IMR-90 (cell line): ENCODE results near the gene TCF4. TPM values are rescaled to one million over a fixed set of nuclear protein-coding genes. Genes with fewer than 3 reads are reported as not detected.

Source experiments
- ATAC-seq: fragments of 200-7000 bp; cut with Tn5 transposase; 2 replicates; pipeline ENCODE4 v1.9.1; 2020; ENCODE audit warnings: low read depth, mild to moderate bottlenecking, moderate library complexity
- BruUV-seq: library from RNA; stranded (reverse); fragments of 400-500 nt; replicated peaks from 2 replicates; lab custom pipeline; 2021; lab: Mats Ljungman, UMichigan
- CTCF ChIA-PET: fragments of 300-600 bp; formaldehyde crosslinking; extraction: SDS; loops from one replicate; lab custom pipeline; 2021; ENCODE audit warnings: antibody characterized with exemption; lab: Yijun Ruan, JAX
- POLR2A ChIA-PET: fragments of 300-600 bp; sonication (Branson Sonifier 250); formaldehyde crosslinking; loops from one replicate; lab custom pipeline; 2022; ENCODE audit warnings: antibody characterized with exemption; ENCODE audit not compliant: unreplicated experiment; lab: Charles Lee
- DNase-seq: peaks from one replicate; pipeline ENCODE4 v3.0.0; 2013
- H2AFZ ChIP-seq: replicated peaks from 2 replicates; pipeline ENCODE3; 2013; ENCODE audit warnings: low read length, mild to moderate bottlenecking; ENCODE audit not compliant: poor library complexity
- H2AK5ac ChIP-seq: 2 replicates; pipeline ENCODE4 v1.6.1; 2013; ENCODE audit warnings: low read depth, low read length, inconsistent platforms
- H2AK9ac ChIP-seq: replicated peaks from 2 replicates; pipeline ENCODE3; 2013; ENCODE audit warnings: mild to moderate bottlenecking, low read depth, low read length, moderate library complexity; ENCODE audit not compliant: poor library complexity
- H2BK120ac ChIP-seq: 2 replicates; pipeline ENCODE4 v1.6.1; 2013; ENCODE audit warnings: low read depth, low read length, inconsistent platforms
- H2BK15ac ChIP-seq: 3 replicates; pipeline ENCODE4 v1.6.1; 2013; ENCODE audit warnings: low read depth, low read length, inconsistent platforms
- H2BK20ac ChIP-seq: 2 replicates; pipeline ENCODE4 v1.6.1; 2013; ENCODE audit warnings: low read depth, mild to moderate bottlenecking, inconsistent platforms, low read length, moderate library complexity
- H2BK5ac ChIP-seq: 2 replicates; pipeline ENCODE4 v1.6.1; 2013; ENCODE audit warnings: mild to moderate bottlenecking, low read depth, low read length, inconsistent platforms; ENCODE audit not compliant: poor library complexity, severe bottlenecking
- H3K14ac ChIP-seq: replicated peaks from 2 replicates; pipeline ENCODE4 v1.6.1; 2013; ENCODE audit warnings: low read depth, low read length, inconsistent platforms
- H3K18ac ChIP-seq: 2 replicates; pipeline ENCODE4 v1.6.1; 2013; ENCODE audit warnings: low read depth, low read length, control low read depth
- H3K23ac ChIP-seq: 2 replicates; pipeline ENCODE4 v1.6.1; 2013; ENCODE audit warnings: low read depth, low read length, inconsistent platforms
- H3K27ac ChIP-seq: 2 replicates; pipeline ENCODE4 v1.5.1; 2013; ENCODE audit warnings: mild to moderate bottlenecking, control low read depth, low read length; ENCODE audit not compliant: insufficient read depth
- H3K27me3 ChIP-seq: 2 replicates; pipeline ENCODE4 v1.6.1; 2013; ENCODE audit warnings: low read length; ENCODE audit not compliant: control insufficient read depth, insufficient read depth
- H3K36me3 ChIP-seq: 2 replicates; pipeline ENCODE4 v1.6.1; 2013; ENCODE audit warnings: low read length, mixed read lengths; ENCODE audit not compliant: control insufficient read depth, insufficient read depth
- H3K4ac ChIP-seq: 2 replicates; pipeline ENCODE4 v1.6.1; 2013; ENCODE audit warnings: low read depth, low read length, inconsistent platforms
- H3K4me1 ChIP-seq: 2 replicates; pipeline ENCODE4 v1.6.1; 2013; ENCODE audit warnings: low read length, mixed read lengths; ENCODE audit not compliant: control insufficient read depth, insufficient read depth
- H3K4me2 ChIP-seq: 2 replicates; pipeline ENCODE4 v1.6.1; 2013; ENCODE audit warnings: low read depth, mild to moderate bottlenecking, control low read depth, low read length, moderate library complexity
- H3K4me3 ChIP-seq: 2 replicates; pipeline ENCODE4 v1.5.1; 2013; ENCODE audit warnings: low read depth, mild to moderate bottlenecking, control low read depth, low read length, moderate library complexity; ENCODE audit not compliant: insufficient read depth
- H3K56ac ChIP-seq: 2 replicates; pipeline ENCODE4 v1.6.1; 2013; ENCODE audit warnings: low read length, inconsistent platforms; ENCODE audit not compliant: insufficient read depth; ENCODE audit errors: extremely low read depth
- H3K79me1 ChIP-seq, 2 experiments: 2 replicates each; pipeline ENCODE4 v1.6.1; 2013; ENCODE audit warnings: low read length in 2 of 2, inconsistent platforms in 1 of 2, low read depth in 1 of 2
- H3K9ac ChIP-seq: 2 replicates; pipeline ENCODE4 v1.6.1; 2013; ENCODE audit warnings: low read depth, low read length, control low read depth
- H3K9me1 ChIP-seq: 2 replicates; pipeline ENCODE4 v1.6.1; 2013; ENCODE audit warnings: low read length, inconsistent platforms; ENCODE audit not compliant: insufficient read depth
- H3K9me3 ChIP-seq: 2 replicates; pipeline ENCODE4 v1.6.1; 2013; ENCODE audit warnings: low read length; ENCODE audit not compliant: control insufficient read depth, insufficient read depth
- H4K20me1 ChIP-seq: 2 replicates; pipeline ENCODE4 v1.6.1; 2013; ENCODE audit warnings: low read length, inconsistent platforms; ENCODE audit not compliant: insufficient read depth
- H4K5ac ChIP-seq: 2 replicates; pipeline ENCODE4 v1.6.1; 2013; ENCODE audit warnings: mild to moderate bottlenecking, low read depth, low read length, control low read depth
- H4K8ac ChIP-seq, 2 experiments: 2 replicates each; pipeline ENCODE4 v1.6.1; 2013; ENCODE audit warnings: low read depth in 2 of 2, low read length in 2 of 2, control low read depth in 1 of 2, inconsistent platforms in 1 of 2
- H4K91ac ChIP-seq: 2 replicates; pipeline ENCODE4 v1.6.1; 2013; ENCODE audit warnings: low read depth, low read length, inconsistent platforms; ENCODE audit not compliant: insufficient read depth
- FOS ChIP-seq: fragments of 150-350 bp; IDR thresholded peaks from 2 replicates; pipeline ENCODE4 v1.6.1; 2016; ENCODE audit warnings: low read depth, low read length
- MAFK ChIP-seq: IDR thresholded peaks from 2 replicates; pipeline ENCODE4 v1.6.1; 2012; ENCODE audit warnings: low read depth, low read length, improper control_type of control experiment
- MXI1 ChIP-seq: IDR thresholded peaks from 2 replicates; pipeline ENCODE4 v1.6.1; 2012; ENCODE audit warnings: low read depth, mild to moderate bottlenecking, low read length, moderate library complexity, borderline replicate concordance
- POLR2A ChIP-seq: IDR thresholded peaks from 2 replicates; pipeline ENCODE4 v1.6.1; 2012; ENCODE audit warnings: mild to moderate bottlenecking, low read depth, low read length
- WGBS, 2 experiments: methylation state at CpG; one replicate each; pipeline versions ENCODE4 v1.1.5 to v1.1.7; 2013; ENCODE audit warnings: missing lambda C conversion rate in 2 of 2; ENCODE audit not compliant: insufficient read length in 1 of 2; ENCODE audit errors: extremely low coverage in 2 of 2; 5-methylcytosine and 5-hydroxymethylcytosine counted together
- dilution Hi-C: fragments of 300-500 bp; cut with HindIII; formaldehyde crosslinking; loops from one replicate; pipeline ENCODE4 v1.14.3; 2018; ENCODE audit warnings: low sequenced_read_pairs; ENCODE audit not compliant: unreplicated experiment
- in situ Hi-C: fragments of 300-500 bp; cut with MboI; formaldehyde crosslinking; loops from 3 replicates; pipeline ENCODE4 v1.14.3; 2019; ENCODE audit warnings: low sequenced_read_pairs, inconsistent platforms, mixed read lengths
- intact Hi-C: fragments of 100-400 bp; cut with micrococcal nuclease; formaldehyde crosslinking; loops from 2 replicates; pipeline ENCODE4 v1.10.0; 2022
- polyA plus RNA-seq, 3 experiments: library from polyadenylated mRNA; depleted of rRNA; stranded (reverse); fragments of >200 nt; gene quantifications; 2 replicates each; pipeline ENCODE4 v1.2.3, GENCODE V29; 2012; ENCODE audit warnings: low replicate concordance in 1 of 3
- total RNA-seq: library from RNA; depleted of rRNA; stranded (reverse); fragments of >200 nt; gene quantifications from 2 replicates; pipeline ENCODE4 v1.2.3, GENCODE V29; 2012

The TCF4 gene
- total and polyA plus RNA-seq, 2 of the 4 experiments (the other 2 are of a cell fraction), result 30.0 to 87.1 TPM

GRCh38 chr18:55552526-55553189 lies 35.3 kb downstream of the TCF4 start:
- H3K18ac ChIP-seq, result no peak overlapping the region
- H2BK15ac ChIP-seq, result no peak overlapping the region
- no peak overlapping the region for H4K5ac ChIP-seq
- dilution Hi-C loops (no loop called here), intact Hi-C loops (no loop called here), in situ Hi-C loops (no loop called here)
- H3K9ac ChIP-seq, result no peak overlapping the region
- peak overlapping the region; percentile 15 for H3K23ac ChIP-seq
- H2BK5ac ChIP-seq, result no peak overlapping the region
- TF ChIP-seq MXI1, result no peak
- TF ChIP-seq POLR2A, result peak; percentile 56; the same call in 1 of the 2 replicates
- no peak for TF ChIP-seq MAFK
- TF ChIP-seq FOS, result no peak
- peaks cover 3% of the 10 kb centered on the region; the same call in 1 of the 2 replicates for H3K36me3 ChIP-seq
- H3K4me1 ChIP-seq, result peaks cover 8% of the 10 kb centered on the region
- no peak overlapping the region for H3K14ac ChIP-seq
- DNase-seq (peak; percentile 91), ATAC-seq (peak; percentile 35)
- H3K27me3 ChIP-seq, result no peaks in the 10 kb centered on the region
- no peak overlapping the region for H2BK20ac ChIP-seq
- H4K8ac ChIP-seq, result peak overlapping the region in 1 of 2 experiments; percentile 11; a peak in 1 of 4 replicates
- no peak overlapping the region for H2AFZ ChIP-seq
- H3K4me2 ChIP-seq, result peak overlapping the region; percentile 1
- no TSS peak for BruUV-seq
- no peak overlapping the region for H2AK5ac ChIP-seq
- no peak overlapping the region for H3K4me3 ChIP-seq
- H2AK9ac ChIP-seq, result no peak overlapping the region
- peaks cover 16% of the 10 kb centered on the region for H3K9me1 ChIP-seq
- peaks cover 5% of the 10 kb centered on the region; the same call in 1 of the 2 replicates for H4K20me1 ChIP-seq
- H4K91ac ChIP-seq, result no peak overlapping the region
- no peak overlapping the region for H2BK120ac ChIP-seq
- peaks cover 26 to 69% of the 10 kb centered on the region in 2 experiments for H3K79me1 ChIP-seq
- no peak overlapping the region; the same call in 1 of the 2 replicates for H3K4ac ChIP-seq
- POLR2A ChIA-PET, result no interaction called here
- 41% methylated on average over 4 of the region's 11 CpGs; no CpG with 5 or more reads in 1 of the 2 experiments for WGBS, 2 experiments
- H3K9me3 ChIP-seq, result no peaks in the 10 kb centered on the region
- H3K27ac ChIP-seq, result no peak overlapping the region
- H3K56ac ChIP-seq, result 0 out of 2 replicates have a peak overlapping the region, but pooled peaks have one; percentile 16
- CTCF ChIA-PET, result no interaction called here
